ENCODE results near the gene PVR. TPM values are rescaled to one million over a fixed set of nuclear protein-coding genes. Genes with fewer than 3 reads are reported as not detected.

The PVR gene
- total RNA-seq, 3 donors from 2014 or later, result 23.8 to 39.8 (median 26.7) TPM

GRCh38 chr19:44700547-44700946 lies 56.8 kb downstream of the PVR start:
- Histone ChIP-seq H3K9me3 (no peaks in the 10 kb centered on the region), H3K4me1 (ENCODE audit: low read depth) (peaks cover 13% of the 10 kb centered on the region), H3K4me3 (no peak overlapping the region), H3K36me3 (ENCODE audit: low read depth) (no peaks in the 10 kb centered on the region)
- intact Hi-C loops (cut with DNase I, micrococcal nuclease), result no loop called here
- ATAC-seq (no peak), DNase-seq (no peak)
- TF ChIP-seq CTCF (IDR thresholded peaks at IDR 0.05), result no peak

GRCh38 chr19:44701228-44701627 lies 57.5 kb downstream of the PVR start:
- TF ChIP-seq CTCF (IDR thresholded peaks at IDR 0.05), result no peak
- no peak for DNase-seq
- Histone ChIP-seq H3K36me3 (ENCODE audit: low read depth) (no peaks in the 10 kb centered on the region), H3K4me3 (no peak overlapping the region), H3K9me3 (no peaks in the 10 kb centered on the region), H3K4me1 (ENCODE audit: low read depth) (peaks cover 13% of the 10 kb centered on the region)
- intact Hi-C loops (cut with DNase I, micrococcal nuclease), result no loop called here
- ATAC-seq, result no peak

GRCh38 chr19:44702551-44703176 lies 59.0 kb downstream of the PVR start:
- no peak for TF ChIP-seq CTCF (IDR thresholded peaks at IDR 0.05)
- no peak for ATAC-seq
- Histone ChIP-seq H3K4me3 (no peak overlapping the region), H3K36me3 (ENCODE audit: low read depth) (no peaks in the 10 kb centered on the region), H3K9me3 (no peaks in the 10 kb centered on the region), H3K4me1 (ENCODE audit: low read depth) (peaks cover 13% of the 10 kb centered on the region)
- DNase-seq, result no peak
- intact Hi-C loops (cut with DNase I, micrococcal nuclease), result no loop called here

- no peaks in the 10 kb centered on the region for H3K9me3 ChIP-seq
- TF ChIP-seq CTCF (IDR thresholded peaks at IDR 0.05), result no peak
- intact Hi-C loops (cut with DNase I, micrococcal nuclease), result no loop called here
- H3K4me3 ChIP-seq, result no peak overlapping the region
- ATAC-seq (no peak), DNase-seq (no peak)
- peaks cover 7% of the 10 kb centered on the region for H3K4me1 ChIP-seq (ENCODE audit: low read depth)
- no peaks in the 10 kb centered on the region for H3K36me3 ChIP-seq (ENCODE audit: low read depth)
Observed at GRCh38 chr19:44703336-44704078, 59.8 kb downstream of the PVR start.

- ATAC-seq (no peak), DNase-seq (no peak)
- H3K4me1 ChIP-seq (ENCODE audit: low read depth), result peaks cover 5% of the 10 kb centered on the region
- intact Hi-C loops (cut with DNase I, micrococcal nuclease), result no loop called here
- no peaks in the 10 kb centered on the region for H3K9me3 ChIP-seq
- H3K36me3 ChIP-seq (ENCODE audit: low read depth), result no peaks in the 10 kb centered on the region
- no peak for TF ChIP-seq CTCF (IDR thresholded peaks at IDR 0.05)
- H3K4me3 ChIP-seq, result no peak overlapping the region
Observed at GRCh38 chr19:44704982-44705381, 61.3 kb downstream of the PVR start.
